ENCODE measurements around the gene ATG16L2. TPM values are rescaled to one million over a fixed set of nuclear protein-coding genes. Genes with fewer than 3 reads are reported as not detected.

Gene ATG16L2
- total and polyA plus RNA-seq, 9 of the 15 experiments (the other 6 are each of a cell fraction or from before 2014, with no cell fraction given) = 0.18 to 11.2 (median 6.2) TPM

DNA sequence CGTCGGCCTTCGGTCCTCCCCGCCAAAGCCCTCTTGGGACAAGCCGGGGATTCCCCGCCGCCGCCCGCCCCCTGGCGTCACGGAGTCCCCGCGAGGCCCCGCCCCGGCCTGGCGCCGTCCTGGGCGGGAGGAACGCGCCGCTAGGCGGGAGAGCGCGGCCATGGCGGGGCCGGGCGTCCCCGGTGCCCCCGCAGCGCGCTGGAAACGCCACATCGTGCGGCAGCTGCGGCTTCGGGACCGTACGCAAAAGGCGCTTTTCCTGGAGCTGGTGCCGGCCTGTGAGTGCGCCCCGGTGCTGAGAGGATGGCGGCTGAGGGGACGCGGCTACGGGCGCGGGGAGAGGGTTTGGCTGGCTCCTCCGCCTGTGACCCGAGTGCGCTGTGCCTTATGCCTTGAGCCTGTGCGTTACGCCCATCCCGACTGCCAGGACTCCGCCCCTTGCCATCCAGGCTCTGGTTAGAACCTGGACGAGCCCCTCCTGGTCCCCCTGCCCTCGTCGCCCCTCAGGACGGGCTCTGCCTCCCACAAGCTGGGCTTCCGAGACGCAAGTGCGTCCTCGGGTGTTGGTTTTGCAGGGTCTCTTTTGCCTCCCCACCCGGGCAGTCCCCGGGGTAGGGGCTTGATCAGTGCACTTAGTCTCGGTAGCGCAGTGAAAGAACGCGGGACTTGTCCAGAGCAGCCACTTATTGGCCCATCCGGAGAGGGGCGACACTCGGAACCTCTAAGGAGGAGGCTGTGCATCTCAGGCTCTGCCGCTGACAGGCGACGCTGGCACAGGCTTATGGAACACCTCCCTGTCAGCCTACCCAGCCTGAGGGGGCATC is at the start of gene ATG16L2 (continued):
- TF ChIP-seq ARNT (IDR thresholded peaks at IDR 0.05) (no peak), HOXB6 (CRISPR knock-in tag; IDR thresholded peaks at IDR 0.05; ENCODE audit: borderline replicate concordance) (no peak), NONO (IDR thresholded peaks at IDR 0.05; ENCODE audit: low read depth in 2 of 2, low read length in 1 of 2) (no peak; a peak in 1 of 4 replicates), ZNF589 (CRISPR knock-in tag; IDR thresholded peaks at IDR 0.05; ENCODE audit: low read depth) (no peak), WHSC1 (IDR thresholded peaks at IDR 0.05; ENCODE audit: low read length) (no peak), CBX5 (IDR thresholded peaks at IDR 0.05; ENCODE audit: borderline replicate concordance, low read depth) (no peak), HLTF (IDR thresholded peaks at IDR 0.05) (no peak), ZBTB17 (CRISPR knock-in tag; IDR thresholded peaks at IDR 0.05) (no peak), SAFB (IDR thresholded peaks at IDR 0.05; ENCODE audit: borderline replicate concordance, low read depth, low read length) (no peak), SAFB2 (IDR thresholded peaks at IDR 0.05; ENCODE audit: borderline replicate concordance, low read depth, low read length, severe bottlenecking) (no peak), GATAD2B (IDR thresholded peaks at IDR 0.05; ENCODE audit: borderline replicate concordance) (no peak), BACH1 (tag; IDR thresholded peaks at IDR 0.05) (no peak), HNRNPK (IDR thresholded peaks at IDR 0.05; ENCODE audit: low read depth, low read length, poor library complexity, severe bottlenecking) (no peak), ZNF184 (CRISPR knock-in tag; IDR thresholded peaks at IDR 0.05) (no peak), CHD2 (IDR thresholded peaks at IDR 0.05; ENCODE audit: low read depth, low read length) (peak; percentile 40), POLR2AphosphoS2 (IDR thresholded peaks at IDR 0.05; ENCODE audit: low read length) (no peak), GABPB1 (CRISPR knock-in tag; IDR thresholded peaks at IDR 0.05) (peak; percentile 9; the same call in 1 of the 2 replicates), ZBTB7A (IDR thresholded peaks at IDR 0.05; ENCODE audit: borderline replicate concordance, control insufficient read depth, low read depth, low read length) (peak; percentile 23; the same call in 1 of the 2 replicates), ETV6 (IDR thresholded peaks at IDR 0.05; ENCODE audit: borderline replicate concordance in 1 of 2, low read depth in 2 of 2, low read length in 1 of 2) (0 out of 4 replicates have a peak, but pooled peaks of 1 of the 2 experiments have one; percentile 6), ETV6 (CRISPR knock-in tag; IDR thresholded peaks at IDR 0.05; ENCODE audit: borderline replicate concordance) (no peak)
- TF ChIP-seq, protein P1, sequence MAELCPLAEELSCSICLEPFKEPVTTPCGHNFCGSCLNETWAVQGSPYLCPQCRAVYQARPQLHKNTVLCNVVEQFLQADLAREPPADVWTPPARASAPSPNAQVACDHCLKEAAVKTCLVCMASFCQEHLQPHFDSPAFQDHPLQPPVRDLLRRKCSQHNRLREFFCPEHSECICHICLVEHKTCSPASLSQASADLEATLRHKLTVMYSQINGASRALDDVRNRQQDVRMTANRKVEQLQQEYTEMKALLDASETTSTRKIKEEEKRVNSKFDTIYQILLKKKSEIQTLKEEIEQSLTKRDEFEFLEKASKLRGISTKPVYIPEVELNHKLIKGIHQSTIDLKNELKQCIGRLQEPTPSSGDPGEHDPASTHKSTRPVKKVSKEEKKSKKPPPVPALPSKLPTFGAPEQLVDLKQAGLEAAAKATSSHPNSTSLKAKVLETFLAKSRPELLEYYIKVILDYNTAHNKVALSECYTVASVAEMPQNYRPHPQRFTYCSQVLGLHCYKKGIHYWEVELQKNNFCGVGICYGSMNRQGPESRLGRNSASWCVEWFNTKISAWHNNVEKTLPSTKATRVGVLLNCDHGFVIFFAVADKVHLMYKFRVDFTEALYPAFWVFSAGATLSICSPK (IDR thresholded peaks at IDR 0.05; ENCODE audit: borderline replicate concordance) = no peak
- TF ChIP-seq, protein P2, sequence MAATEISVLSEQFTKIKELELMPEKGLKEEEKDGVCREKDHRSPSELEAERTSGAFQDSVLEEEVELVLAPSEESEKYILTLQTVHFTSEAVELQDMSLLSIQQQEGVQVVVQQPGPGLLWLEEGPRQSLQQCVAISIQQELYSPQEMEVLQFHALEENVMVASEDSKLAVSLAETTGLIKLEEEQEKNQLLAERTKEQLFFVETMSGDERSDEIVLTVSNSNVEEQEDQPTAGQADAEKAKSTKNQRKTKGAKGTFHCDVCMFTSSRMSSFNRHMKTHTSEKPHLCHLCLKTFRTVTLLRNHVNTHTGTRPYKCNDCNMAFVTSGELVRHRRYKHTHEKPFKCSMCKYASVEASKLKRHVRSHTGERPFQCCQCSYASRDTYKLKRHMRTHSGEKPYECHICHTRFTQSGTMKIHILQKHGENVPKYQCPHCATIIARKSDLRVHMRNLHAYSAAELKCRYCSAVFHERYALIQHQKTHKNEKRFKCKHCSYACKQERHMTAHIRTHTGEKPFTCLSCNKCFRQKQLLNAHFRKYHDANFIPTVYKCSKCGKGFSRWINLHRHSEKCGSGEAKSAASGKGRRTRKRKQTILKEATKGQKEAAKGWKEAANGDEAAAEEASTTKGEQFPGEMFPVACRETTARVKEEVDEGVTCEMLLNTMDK (IDR thresholded peaks at IDR 0.05; ENCODE audit: borderline replicate concordance, insufficient read depth, low read depth, low read length, poor library complexity, severe bottlenecking) = peak; percentile 2
- TF ChIP-seq, protein P3, sequence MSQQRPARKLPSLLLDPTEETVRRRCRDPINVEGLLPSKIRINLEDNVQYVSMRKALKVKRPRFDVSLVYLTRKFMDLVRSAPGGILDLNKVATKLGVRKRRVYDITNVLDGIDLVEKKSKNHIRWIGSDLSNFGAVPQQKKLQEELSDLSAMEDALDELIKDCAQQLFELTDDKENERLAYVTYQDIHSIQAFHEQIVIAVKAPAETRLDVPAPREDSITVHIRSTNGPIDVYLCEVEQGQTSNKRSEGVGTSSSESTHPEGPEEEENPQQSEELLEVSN (IDR thresholded peaks at IDR 0.05; ENCODE audit: borderline replicate concordance in 1 of 2, extremely low read depth in 1 of 2, insufficient read depth in 1 of 2, insufficient read length in 1 of 2, low read depth in 1 of 2, low read length in 1 of 2, poor library complexity in 1 of 2, severe bottlenecking in 1 of 2) = peak; percentile 82 to 98

All from K562 (cell line).